IPS-NIHi11 (cell line): ENCODE results near the gene REC8.
"Not testable (repeated sequence)": the region's sequence is repeated elsewhere in the genome, so short reads cannot be mapped to it uniquely, and the experiment has no call there.

Source experiments
- DNase-seq: peaks from one replicate; pipeline ENCODE4 v3.0.0; 2012; ENCODE audit warnings: mixed read lengths, low spot score

REC8 gene

GRCh38 chr14:24204163-24205146 lies 32.6 kb downstream of the REC8 start:
- no peak for DNase-seq

GRCh38 chr14:24206260-24207103 lies 34.6 kb downstream of the REC8 start:
- DNase-seq: no peak

GRCh38 chr14:24207104-24207551 lies 35.2 kb downstream of the REC8 start:
- no peak for DNase-seq

GRCh38 chr14:24207625-24208024 lies 35.7 kb downstream of the REC8 start:
- DNase-seq: no peak

- no peak for DNase-seq
These were observed 39.4 kb downstream of the REC8 start for GRCh38 chr14:24211311-24211710.

- peak; percentile 97 for DNase-seq
These were observed 41.3 kb downstream of the REC8 start, which contains the start of gene CHMP4A for GRCh38 chr14:24212924-24213865. TSS of gene CHMP4A (minus strand) at chr14:24213488. CDS start at chr14:24213439, 49 bp downstream.

GRCh38 chr14:24213866-24214662 lies 42.2 kb downstream of the REC8 start:
- no peak for DNase-seq

- DNase-seq: peak; percentile 96
These were observed 43.8 kb downstream of the REC8 start, which contains the start of gene MDP1 for GRCh38 chr14:24215495-24216344. TSS of gene MDP1 (minus strand) at chr14:24216066. CDS start at chr14:24215955, 111 bp downstream.

- no peak for DNase-seq
These were observed 44.4 kb downstream of the REC8 start for GRCh38 chr14:24216345-24216699.

GRCh38 chr14:24216876-24217275 lies 45.0 kb downstream of the REC8 start:
- not testable (repeated sequence) for DNase-seq

- no peak for DNase-seq
These were observed 47.2 kb downstream of the REC8 start for GRCh38 chr14:24219080-24219479.

- DNase-seq: no peak
These were observed 47.6 kb downstream of the REC8 start for GRCh38 chr14:24219521-24219920.

GRCh38 chr14:24222987-24223386 lies 51.1 kb downstream of the REC8 start:
- not testable (repeated sequence) for DNase-seq

- no peak for DNase-seq
These were observed 52.8 kb downstream of the REC8 start for GRCh38 chr14:24224618-24225071.

GRCh38 chr14:24226473-24226872 lies 54.6 kb downstream of the REC8 start:
- no peak for DNase-seq

GRCh38 chr14:24228902-24229301 lies 57.0 kb downstream of the REC8 start:
- no peak for DNase-seq
